GM12874 (cell line): ENCODE results near the gene TMEM191C.

Source experiments
- TF ChIP-seq, protein P1 (sequence below): IDR thresholded peaks from 2 replicates; pipeline ENCODE4 v1.5.1; 2011; ENCODE audit warnings: low read depth, mild to moderate bottlenecking, control low read depth, low read length, moderate library complexity; ENCODE audit not compliant: insufficient read depth

TMEM191C gene

DNA sequence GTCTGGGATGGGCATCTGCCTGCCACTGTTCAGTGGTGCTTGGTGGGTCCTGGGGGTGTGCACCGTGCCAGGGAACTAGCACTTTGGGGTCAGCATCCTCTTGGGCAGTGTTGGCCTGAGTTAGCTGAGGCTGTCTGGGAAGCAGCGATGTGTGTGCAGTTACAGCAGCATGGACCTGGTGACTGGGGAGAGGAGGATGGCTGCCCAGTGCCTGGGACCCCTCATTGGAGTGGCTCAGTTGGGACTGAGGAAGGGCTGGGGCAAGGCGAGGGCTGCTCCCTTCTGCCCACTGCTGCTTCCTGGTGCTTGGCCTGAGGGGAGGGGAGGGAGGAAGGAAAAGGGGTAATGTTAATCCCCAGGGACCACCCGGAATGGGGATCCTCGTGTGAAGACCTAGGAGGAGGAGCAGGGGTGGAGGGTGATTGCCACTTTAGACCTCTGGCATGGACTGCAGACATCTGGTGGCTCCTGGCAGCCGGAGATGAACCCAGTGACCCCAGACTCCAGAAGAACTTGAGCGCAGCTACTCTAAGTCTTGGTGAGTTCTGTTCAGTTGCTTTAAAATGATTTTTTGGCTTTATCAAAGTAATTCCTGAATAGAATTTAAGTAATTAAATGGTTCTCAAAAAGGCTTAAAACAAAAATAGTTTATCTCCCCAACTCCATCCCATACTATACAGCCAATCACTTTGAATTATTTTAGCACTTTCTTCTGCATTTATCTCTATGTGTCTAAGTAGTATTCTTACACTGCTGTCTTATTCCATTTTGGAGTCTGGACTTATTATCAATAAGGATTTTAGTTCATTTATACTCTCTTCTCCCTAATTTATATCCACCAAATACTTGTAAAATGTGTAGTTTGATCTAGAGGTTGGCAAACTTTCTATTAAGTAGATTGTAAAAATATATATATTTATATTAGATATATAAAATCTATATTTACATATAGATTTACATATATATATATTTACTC lies 15.4 kb upstream of the TMEM191C start:
- TF ChIP-seq, protein P1, sequence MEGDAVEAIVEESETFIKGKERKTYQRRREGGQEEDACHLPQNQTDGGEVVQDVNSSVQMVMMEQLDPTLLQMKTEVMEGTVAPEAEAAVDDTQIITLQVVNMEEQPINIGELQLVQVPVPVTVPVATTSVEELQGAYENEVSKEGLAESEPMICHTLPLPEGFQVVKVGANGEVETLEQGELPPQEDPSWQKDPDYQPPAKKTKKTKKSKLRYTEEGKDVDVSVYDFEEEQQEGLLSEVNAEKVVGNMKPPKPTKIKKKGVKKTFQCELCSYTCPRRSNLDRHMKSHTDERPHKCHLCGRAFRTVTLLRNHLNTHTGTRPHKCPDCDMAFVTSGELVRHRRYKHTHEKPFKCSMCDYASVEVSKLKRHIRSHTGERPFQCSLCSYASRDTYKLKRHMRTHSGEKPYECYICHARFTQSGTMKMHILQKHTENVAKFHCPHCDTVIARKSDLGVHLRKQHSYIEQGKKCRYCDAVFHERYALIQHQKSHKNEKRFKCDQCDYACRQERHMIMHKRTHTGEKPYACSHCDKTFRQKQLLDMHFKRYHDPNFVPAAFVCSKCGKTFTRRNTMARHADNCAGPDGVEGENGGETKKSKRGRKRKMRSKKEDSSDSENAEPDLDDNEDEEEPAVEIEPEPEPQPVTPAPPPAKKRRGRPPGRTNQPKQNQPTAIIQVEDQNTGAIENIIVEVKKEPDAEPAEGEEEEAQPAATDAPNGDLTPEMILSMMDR, result no peak

DNA sequence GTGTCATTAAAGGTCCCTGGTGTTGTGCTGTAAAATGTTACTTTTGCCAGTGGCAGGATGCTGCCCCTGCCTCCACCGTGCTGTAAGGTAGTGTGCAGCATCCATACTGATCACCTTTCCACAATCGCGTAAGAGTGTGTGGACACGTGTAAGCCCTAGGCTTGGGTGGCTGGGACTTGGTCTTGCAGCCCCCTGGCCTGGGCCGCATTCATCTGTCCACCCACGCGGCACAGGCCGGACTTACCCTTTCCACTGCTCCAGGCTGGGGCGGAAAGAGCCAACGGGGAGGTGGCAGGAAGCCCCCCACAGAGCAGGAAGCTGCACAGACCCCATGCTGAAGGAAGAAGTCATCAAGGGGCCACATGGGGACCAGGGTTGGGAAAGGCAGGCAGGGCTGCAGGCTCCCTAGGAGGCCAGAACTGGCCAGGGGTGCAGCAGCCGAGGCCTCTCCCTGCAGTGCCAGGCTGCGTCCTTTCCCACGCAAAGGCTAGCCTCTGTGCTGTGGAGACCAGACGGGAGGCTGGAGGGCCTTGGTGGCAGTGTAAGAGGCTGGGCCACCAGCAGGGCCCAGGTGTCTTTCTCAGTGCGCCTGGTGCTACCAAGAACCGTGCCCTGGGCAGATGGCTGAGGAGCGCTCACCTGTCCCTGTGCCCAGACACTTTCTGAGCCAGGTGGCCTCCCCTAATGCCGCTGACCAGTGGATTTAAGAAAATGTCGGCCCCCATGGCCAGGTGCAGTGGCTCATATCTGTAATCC lies 11.7 kb upstream of the TMEM191C start:
- TF ChIP-seq, protein P1, result no peak

DNA sequence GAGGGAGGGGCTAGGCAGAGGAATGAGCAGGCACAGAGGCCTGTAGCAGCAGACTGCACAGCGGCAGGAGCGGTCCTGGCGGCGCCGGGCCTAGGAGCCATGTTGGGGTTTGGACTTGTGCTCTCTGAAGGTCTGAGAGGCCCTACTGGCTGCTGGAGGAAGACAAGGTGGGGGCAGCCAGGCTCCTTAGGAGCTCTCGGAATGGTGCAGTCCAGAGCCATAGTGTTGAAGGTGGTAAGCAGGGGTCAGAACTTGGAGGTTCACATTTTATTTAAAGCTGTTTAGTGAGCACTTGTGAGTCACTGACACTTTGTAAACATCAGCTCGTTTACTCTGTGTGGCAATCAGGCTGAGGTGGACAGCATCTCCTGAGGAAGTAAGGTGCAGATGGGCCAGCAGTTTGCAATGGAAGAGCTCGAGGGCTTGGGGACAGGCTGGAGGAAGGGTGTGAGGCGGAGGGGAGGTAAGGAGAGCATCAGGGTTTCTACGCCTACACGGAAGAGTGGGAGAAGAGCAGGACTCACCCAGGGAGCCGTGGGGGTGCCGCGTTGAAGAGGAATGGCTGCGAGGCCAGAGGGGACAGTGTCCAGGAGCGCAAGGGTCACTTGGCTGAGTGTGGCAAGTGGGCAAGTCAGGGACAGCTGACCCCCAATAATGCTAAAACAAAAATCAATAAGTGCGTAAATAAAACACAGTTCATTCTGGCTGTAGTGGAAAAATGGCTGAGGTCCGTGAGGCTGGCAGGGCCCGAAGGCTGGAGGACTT lies 10.0 kb upstream of the TMEM191C start:
- TF ChIP-seq, protein P1, result no peak
